ENCODE results near the gene TMPRSS3.
"Not testable (repeated sequence)": the region's sequence is repeated elsewhere in the genome, so short reads cannot be mapped to it uniquely, and the experiment has no call there.

The TMPRSS3 gene

DNA sequence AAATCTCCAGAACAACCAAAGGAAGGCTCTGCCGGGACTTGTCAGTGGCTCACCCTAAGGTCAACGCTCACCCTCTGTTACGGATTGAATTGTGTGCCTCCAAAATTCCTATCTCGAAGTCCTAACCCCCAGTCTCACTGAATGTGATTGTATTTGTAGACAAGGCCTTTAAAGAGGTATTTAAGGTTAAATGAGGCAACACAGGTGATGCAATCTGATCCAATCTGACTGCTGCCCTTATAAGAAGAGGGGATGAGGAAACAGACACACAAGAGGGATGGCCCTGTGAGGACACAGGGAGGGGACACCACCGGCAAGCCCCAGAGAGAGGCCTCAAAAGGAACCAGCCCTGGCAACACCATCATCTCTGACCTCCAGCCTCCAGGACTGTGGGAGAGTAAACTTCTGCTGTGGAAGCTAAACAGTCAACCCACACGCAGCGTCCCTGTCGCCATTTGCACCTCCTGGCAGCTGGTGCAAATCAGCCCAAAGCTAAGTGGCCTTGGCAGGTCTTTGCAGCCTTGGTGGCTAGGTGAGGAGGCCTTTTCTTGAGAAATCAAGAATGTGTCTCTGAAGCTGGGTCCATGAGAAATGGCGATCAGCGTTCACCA lies 32.1 kb upstream of the TMPRSS3 start:
- no peak for DNase-seq

DNA sequence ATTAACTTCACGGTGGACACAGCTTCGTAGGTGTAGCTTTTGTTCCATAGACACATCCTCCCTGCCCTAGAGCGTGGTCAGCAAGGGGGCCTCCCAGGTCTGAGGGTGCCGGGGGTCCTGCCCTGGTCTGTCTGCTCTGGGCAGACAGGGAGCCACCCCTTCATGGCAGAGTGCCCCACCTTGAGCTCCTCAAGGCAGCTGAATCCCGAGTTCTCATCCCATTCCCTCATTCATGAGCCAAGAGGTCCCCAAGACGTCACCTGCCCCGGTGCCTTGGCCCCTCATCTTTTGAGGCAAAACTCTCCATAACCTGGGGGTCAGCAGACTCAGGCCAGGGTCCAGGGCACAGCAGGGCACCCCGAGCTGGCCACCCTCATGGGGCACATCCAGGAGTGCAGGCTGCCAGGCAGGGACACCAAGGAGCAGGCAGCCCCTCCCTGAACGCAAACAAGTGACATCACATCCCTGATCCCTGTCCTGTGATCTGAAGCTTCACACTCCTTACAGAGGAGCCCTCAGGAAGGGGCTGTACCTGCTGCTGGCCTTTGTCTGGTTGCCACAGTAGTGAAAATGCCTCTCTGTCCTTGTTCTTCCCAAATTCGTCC lies 31.1 kb upstream of the TMPRSS3 start:
- no peak for DNase-seq

DNA sequence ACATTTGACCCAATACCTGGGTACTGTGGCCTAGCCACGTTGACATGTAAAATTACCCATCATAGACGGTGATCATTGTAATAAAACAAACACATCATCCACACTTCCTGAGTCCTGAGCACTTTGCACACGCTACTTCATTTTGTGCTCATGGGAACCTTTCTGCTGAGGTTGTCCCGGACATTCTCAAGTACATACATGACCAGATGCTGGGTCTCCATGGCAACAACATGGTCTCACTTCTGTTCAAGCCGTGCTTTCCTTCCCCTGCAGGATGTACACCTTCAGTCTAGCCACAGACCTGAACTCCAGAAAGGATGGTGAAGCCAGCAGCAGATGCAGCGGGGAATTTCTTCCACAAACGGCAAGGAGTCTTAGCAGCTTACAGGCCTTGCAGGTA lies 30.6 kb upstream of the TMPRSS3 start:
- no peak for DNase-seq

DNA sequence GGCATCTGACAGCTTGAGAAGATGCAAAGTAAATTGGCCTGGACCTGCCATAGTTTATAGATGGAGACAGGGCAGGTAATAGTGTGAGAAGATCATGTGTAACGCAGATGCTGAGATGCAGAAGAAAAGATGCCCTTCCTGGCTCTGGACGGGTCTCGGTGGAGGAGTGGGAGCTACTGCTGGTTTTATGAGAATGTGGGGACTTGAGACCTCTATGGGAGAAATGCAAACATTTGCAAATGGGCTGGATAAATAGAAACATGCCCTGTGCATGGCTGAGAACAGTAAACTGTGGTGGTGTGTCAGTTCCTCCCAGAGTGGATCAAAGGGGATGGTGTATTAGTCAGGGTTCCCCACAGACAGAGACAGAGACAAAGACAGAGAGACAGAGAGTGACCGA lies 29.7 kb upstream of the TMPRSS3 start:
- DNase-seq = peak in 1 of 2 donors; percentile 11

DNA sequence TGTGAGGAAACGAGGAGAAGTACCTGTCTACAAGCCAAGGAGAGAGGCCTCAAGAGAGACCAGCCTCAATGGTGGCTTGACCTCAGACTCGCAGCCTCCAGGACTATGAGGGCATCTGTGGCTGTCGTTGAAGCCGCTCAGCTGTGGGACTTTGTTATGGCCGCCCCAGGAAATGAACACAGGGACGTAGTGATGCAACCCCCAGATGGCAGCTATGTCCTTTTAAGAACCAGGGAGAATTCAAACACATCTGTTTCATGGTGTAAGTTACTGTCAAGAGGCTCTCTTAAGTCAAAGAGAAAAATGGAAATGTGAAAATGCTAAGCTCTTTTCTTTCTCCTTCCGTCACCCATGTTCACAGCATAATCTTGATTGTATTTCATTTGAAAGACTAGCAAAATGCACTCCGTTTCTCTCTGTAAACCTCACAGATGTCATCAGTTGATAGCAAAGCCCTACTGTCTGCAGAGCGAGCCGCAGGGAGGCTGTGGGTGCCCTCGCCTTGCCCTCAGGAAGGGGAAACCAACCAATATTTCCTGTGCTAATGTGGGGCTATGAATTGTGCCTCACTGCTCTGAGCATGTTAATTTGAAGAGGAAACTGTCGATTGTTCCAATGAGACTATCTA lies 29.2 kb upstream of the TMPRSS3 start:
- peak; percentile 79 to 85 for DNase-seq

DNA sequence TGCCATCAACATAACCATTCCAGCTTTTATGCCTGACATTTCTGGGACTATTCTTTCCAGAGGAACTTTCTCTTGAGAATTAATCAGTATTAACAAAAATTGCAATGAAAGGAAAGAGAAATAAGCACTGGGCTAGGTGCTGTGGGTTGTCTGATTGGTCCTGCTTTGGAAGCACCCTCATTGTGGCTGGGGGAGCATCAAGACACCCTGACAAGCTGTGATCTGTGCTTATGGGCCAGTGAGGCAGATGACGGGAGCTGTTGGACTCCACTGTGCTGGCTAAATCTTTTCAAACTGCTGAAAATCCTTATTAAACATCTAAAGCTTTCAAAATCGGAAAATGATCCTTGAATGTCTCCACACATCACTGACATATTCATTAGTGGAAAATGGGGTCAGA lies 27.8 kb upstream of the TMPRSS3 start:
- DNase-seq = no peak

DNA sequence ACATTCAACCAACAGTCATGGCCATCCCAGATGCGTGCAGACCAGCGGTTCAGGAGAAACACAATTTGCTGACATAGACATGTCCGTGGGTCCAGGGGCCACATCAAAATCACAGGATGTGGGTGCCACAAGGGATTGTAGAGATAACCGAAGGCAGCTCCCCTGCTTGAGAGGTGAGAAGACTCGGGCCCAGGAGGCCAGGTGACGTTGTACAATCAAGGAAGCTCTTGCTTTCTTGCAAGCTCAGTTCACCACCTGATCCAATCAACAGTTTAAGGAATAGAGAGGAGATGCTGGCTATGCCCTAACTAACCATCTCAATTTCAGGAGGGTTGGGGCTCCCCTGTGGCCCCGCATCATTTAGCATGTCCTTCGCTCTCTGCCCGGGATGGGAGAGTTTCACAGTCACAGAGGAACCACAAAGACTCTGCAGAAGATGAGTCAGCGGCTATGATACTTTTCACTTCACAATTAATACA lies 27.4 kb upstream of the TMPRSS3 start:
- peak; percentile 33 to 52 for DNase-seq

DNA sequence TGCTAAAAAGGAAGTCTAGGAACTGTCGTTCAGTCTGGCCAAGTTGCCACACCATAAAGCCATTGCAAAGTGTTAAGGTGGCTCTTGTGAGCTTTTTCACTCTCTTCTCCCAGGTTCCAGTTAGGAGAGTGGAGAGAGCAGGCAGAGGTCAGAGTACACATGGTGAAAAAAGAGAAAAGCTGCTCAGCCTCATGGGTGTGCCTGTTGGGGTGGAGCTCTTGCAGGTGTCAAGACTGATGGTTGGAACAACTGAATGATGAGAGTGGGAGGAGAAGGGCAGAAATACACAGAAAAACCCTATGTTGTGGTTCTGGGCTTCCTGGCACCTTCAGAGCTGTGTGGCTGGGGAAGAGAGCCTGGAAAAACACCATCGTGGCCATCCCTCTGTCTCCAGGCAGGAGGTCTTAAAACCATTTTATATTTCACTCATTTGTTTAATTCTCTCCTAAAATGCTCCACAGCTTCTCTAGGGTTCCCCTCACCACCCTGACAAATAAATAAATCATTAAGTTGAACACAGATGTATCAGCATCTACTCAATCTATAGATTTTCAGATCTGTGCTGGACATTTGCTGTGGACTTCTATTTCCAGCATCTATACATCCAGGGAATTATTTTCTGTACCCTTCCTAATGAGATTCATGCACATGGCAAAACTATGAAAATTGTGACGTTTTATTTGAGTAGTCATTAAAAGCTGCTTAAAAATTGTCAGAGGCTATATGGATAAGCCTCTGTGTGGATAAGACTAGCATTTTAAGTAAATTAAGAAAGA lies 25.4 kb upstream of the TMPRSS3 start:
- no peak for DNase-seq

DNA sequence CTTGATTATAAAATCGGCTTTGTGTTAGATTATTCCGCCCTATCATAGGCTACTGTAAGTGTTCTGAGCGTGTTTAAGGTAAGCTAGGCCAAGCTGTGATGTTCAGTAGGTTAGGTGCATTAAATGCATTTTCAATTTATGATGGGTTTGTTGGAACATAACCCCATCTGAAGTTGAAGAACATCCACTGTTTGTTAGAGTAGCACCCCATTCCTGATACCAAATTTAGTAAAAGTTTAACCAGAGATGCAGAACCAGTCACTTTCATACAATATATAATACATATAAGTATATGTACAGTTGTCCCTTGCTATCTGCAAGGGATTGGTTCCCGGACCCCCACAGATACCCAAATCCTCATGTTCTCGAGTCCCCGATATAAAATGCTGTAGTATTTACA lies 24.0 kb upstream of the TMPRSS3 start:
- no peak for DNase-seq

DNA sequence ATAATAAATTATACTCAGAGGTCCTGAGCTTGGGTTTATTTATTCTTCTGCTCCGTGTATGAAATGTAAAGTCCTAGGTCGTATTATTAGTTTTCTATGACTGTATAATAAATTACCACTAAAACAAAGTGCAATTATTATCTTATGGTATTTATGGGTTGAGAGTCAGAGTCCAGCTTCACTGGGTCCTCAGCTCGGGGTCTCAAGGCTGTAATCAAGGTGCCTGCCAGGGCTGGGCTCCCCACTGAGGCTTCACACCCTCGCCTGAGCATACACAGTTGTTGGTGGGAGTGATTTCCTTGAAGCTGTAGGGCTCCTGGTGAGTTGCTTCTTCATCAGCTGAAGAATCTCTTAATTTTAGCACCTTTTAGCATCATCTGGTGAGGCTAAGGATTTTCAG lies 23.0 kb upstream of the TMPRSS3 start:
- no peak for DNase-seq

DNA sequence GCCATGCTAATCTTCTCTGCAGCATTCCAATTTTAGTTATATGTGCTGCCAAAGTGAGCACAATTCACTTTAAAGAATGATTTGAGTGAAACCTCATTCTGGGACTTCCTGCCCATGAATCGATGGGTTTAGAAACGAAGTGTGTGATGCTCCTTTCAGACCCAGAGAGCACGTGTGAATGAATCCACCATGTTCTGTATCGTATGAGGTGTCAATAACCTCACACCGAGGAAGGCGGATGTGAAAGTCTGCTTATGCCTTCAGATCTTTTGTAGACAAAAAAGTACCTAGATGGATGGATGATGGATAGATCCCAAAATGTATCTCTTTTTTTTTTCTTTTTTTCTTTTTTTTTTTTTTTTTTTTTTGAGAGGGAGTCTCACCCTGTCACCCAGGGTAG lies 21.7 kb upstream of the TMPRSS3 start:
- DNase-seq = peak in 1 of 2 donors; percentile 48

DNA sequence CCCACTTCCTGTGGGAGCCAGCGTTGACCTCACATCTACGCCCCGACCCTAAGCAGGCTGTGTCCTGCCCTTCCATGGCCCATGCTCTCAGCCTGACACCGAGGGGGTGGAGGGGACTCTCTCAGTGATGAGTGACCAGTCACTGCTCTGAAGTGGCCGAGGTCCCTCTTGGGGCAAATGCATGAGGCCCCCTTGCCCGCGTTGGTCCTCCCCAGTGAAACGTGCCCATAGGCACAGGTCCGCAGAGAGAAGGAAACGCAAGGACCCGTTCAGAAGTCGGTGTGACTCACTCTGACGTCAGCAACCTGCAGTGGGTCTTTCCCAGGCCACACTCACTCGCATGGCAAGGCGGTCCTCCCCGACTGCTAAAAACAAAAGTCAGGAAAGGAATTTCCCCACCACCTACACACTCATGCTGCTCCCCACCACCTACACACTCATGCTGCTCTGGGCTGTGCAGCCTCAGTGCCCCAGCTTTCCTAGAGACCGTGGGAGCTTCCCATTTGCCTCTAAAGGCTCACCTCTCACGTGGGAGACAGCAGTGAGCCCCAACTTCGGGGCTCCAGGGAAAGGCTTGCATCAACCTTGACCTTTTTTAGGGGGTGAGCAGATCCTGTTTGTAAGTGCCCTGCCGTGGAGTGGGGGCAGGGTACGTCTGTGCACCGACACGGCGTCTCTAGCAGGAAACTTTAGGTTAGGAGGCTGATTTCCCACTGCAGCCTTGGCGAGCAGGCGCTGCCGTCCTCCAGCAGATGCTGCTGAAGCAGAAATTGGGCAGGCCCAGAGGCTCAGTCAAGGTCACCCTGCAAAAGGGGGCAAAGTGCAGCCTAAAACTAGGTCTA lies 19.3 kb upstream of the TMPRSS3 start:
- peak; percentile 91 for DNase-seq

DNA sequence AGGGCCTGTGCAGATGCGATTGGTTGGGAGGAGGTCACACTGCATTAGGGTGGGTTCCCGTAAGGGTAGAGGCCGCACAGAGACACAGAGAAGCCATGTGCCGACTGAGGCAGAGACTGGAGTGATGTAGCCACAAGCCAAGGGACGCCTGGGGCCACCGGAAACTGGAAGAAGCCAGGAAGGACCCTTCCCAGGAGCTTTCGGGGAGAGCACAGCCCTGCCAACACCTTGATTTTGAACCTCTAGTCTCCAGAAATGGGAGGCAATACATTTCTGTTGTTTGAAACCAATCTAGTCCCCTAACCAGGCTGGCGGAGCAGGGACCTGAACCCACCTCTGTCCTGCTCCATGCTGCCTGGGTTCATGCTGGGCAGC lies 18.7 kb upstream of the TMPRSS3 start:
- no peak for DNase-seq

DNA sequence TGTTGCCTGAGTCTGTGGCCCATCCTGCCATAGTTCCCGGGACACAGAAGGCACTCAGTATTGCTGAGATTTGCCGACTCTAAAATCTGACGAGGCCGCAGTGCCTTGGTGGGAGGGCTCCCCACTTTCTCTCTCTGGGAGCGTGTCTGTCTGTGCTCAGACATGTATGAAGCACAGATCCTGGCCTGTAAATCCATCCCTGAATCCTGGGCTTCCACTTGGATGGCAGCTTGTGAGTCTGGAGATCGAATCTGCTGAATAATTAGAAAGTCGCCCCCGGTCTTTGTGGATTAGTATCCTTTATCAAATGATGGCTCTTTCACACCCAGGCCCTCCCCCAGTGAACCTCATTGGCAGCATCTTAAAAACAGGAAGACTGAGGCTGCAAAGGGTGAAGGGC lies 18.2 kb upstream of the TMPRSS3 start:
- peak in 1 of 2 donors; percentile 19 for DNase-seq

DNA sequence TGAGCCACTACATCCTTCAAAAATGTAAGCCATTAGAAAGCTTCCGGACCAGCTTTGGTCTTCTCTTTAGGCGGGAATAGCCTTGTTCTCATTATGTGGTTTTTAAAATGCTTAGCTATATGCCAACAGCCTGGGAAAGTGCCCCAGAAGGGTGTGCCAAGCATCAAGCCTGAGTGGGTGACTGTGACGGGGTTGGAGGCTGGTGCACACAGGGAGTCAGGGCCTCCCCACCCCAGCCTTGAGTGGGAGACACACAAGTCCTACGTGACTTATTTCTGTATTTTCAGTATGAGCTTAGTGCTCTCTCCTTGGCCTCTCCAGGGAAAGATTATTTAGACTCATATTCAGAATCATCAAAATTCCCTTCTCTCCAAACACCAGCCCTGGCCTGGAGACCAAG lies 17.6 kb upstream of the TMPRSS3 start:
- peak in 1 of 2 donors; percentile 7 for DNase-seq

DNA sequence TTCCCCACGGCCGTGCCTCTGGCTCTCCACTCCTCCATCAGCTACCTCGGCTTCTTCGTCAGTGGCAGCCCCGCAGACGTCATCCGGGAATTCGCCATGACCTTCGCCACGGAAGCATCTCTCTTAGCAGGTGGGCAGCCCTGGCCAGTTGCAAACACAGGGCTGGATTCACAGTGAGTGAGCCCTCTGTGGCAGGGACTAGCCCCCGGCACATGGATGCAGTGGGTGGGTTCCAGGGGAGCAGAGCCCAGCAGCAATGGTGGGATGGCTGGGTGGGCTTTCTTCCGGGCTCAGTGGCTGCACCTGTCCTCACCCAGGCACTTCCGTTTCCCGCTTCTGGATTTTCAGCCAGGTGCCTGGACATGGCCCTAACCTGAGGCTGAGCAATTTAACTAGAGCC lies 17.2 kb upstream of the TMPRSS3 start:
- no peak for DNase-seq

DNA sequence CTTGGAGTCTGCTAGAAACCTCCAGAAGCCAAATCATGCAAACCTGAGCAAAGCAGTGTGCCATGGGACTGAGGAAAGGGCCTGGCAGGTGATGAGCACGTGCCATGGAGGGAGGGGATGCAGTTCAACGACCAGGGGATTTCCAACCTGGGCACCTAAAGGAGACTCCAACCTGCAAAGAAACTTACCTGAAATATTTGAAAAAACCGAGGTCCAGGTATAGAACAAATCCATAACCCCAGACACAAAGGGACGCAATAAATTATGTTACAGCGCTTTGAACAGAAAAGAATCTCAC lies 16.7 kb upstream of the TMPRSS3 start:
- no peak for DNase-seq

DNA sequence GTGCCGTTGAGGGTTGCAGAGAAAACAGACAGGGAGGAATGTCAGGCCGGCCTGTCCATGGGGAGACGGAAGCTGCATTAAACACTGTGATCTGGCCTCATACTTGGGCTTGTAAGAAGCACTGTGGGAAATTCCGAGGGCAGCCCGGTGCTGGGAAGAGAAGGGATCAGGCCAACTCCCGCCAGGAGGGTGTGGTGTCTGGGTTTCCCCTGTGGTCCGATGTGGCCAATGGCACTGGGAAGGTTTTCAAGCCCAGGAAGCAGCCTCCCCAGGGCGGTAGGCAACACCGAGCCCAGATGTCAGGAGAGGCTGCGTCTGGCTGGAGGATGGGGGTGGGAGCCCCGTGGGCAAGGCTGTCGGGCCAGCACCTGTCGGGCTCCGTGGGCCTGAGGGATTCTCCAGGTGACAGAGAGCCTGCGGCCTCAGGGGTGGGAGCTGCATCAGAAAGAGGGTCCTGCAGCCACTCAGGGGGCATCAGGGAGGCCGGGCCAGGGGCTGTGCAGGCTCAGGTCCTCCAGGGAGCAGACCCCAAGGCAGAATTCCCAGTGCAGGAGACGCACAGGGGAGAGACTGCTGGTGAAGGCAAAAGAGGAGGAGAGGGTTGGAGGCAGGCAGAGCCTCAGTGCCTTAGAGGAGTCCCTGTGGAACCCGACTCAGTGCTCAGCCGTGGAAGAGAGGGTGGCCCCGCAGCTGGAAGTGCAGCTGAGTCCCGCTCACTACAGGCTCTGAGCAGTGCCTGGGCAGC lies 16.2 kb upstream of the TMPRSS3 start:
- DNase-seq = no peak

DNA sequence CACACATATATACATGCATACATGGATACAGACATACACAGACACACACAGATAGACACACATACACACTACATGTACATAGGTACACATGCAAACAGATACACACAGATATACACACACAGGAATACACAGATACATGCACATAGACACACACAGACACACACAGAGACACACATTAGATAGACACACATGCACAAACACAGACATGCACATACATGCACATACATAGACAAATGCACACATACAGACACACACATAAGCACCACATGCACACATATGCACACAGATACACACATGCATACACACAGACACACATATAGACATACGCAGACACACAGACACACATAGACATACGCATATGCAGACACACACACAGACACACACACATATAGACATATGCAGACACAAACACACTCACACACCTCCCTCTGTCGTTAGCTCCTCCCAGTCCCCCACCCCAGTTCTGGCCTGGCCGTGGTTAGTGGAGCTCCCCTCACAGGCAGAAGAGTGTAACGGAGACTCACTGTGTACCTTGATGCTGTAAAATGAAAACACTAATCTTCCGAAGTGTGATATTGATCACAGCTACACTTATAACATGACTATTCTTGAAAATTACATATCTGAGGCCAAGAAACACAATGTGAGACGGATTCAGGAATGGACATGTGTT lies 15.5 kb upstream of the TMPRSS3 start:
- DNase-seq = peak in 1 of 2 donors; percentile 32

DNA sequence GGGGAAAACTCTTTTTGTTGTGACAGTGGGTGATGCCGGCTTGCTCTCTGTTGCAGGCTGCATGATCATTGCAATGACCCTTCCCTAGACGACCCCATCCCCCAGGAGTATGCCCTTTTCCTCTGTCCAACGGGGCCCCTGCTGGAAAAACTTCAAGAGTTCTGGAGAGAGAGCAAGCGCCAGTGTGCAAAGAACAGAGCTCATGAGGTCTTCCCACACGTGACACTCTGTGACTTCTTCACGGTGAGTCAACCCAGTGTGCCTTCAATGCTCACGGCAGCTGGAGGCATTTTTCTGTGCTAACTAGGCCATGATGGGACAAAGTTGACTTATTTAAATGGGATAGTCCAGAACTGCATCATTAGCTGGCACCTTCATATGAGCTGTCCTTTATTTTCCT lies 13.5 kb upstream of the TMPRSS3 start:
- no peak for DNase-seq

DNA sequence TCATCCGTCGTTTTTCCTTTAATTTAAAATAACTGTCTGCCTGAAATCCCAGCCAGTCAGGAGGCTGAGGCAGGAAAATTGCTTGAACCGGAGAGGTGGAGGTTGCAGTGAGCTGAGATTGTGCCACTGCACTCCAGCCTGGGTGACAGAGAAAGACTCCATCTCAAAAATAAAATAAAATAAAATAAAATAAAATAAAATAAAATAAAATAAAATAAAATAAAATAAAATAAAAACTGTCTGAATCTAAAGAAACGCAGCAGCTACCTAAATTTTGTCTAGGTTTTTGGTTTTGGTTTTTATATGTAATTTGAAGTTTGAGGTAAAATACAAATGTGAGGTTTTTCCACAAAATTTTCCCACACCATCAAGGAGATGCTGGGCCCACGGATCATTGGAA lies 12.9 kb upstream of the TMPRSS3 start:
- DNase-seq = not testable (repeated sequence)

DNA sequence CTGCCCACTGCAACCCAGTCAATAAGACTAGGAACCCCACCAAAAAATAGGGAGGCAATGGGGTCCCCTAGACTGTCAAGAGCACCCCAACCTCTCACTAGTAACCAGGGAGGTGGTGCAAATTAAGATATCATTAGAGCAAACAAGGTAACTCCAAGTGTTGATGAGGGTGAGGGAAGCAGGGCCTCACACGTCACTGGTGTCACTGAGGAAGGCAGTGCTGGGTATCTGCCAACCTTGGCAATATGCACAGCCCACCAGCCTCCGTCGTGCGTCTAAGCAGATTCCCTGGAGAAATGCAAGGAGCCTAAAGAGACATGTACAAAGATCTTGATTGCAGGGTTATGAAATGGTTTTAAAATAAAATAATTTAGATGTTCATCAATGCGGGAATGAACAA lies 11.6 kb upstream of the TMPRSS3 start:
- no peak for DNase-seq
